H1 (cell line): ENCODE results near the gene MYO7B. TPM values are rescaled to one million over a fixed set of nuclear protein-coding genes. Genes with fewer than 3 reads are reported as not detected.

Experiments
- CTCF ChIA-PET: fragments of 300-600 bp; sonication (Branson Sonifier 250); formaldehyde crosslinking; loops from one replicate; lab custom pipeline; 2021; ENCODE audit not compliant: partially characterized antibody; lab: Charles Lee
- POLR2A ChIA-PET: fragments of 300-600 bp; sonication (Branson Sonifier 250); formaldehyde crosslinking; loops from one replicate; lab custom pipeline; 2021; ENCODE audit warnings: inconsistent platforms; ENCODE audit not compliant: partially characterized antibody; lab: Charles Lee
- DNase-seq, 2 experiments: peaks; one replicate each; pipeline versions ENCODE4 v3.0.0 to v3.0.0-alpha.2; 2010 to 2022; ENCODE audit warnings: low spot score in 2 of 2, low read depth in 1 of 2, mixed read lengths in 1 of 2
- FAIRE-seq: peaks from 2 replicates; lab custom pipeline; 2011; peaks lifted over from hg19 to GRCh38; lab: Jason Lieb, UNC
- H2AFZ ChIP-seq: 2 replicates; pipeline ENCODE4 v1.8.1; 2012; ENCODE audit warnings: low read length, inconsistent platforms
- H2AK5ac ChIP-seq: 2 replicates; pipeline ENCODE4 v1.6.1; 2013; ENCODE audit warnings: low read depth, low read length
- H2BK120ac ChIP-seq: replicated peaks from 2 replicates; pipeline ENCODE3; 2013; ENCODE audit warnings: low read depth, low read length, inconsistent platforms
- H2BK12ac ChIP-seq: 2 replicates; pipeline ENCODE4 v1.6.1; 2013; ENCODE audit warnings: low read depth, low read length
- H2BK15ac ChIP-seq: 2 replicates; pipeline ENCODE4 v1.6.1; 2013; ENCODE audit warnings: low read length
- H2BK20ac ChIP-seq: 2 replicates; pipeline ENCODE4 v1.6.1; 2013; ENCODE audit warnings: low read length
- H2BK5ac ChIP-seq: 2 replicates; pipeline ENCODE4 v1.6.1; 2013; ENCODE audit warnings: low read depth, low read length
- H3K14ac ChIP-seq: 2 replicates; pipeline ENCODE4 v1.6.1; 2013; ENCODE audit warnings: inconsistent platforms; ENCODE audit not compliant: insufficient read length
- H3K18ac ChIP-seq: 2 replicates; pipeline ENCODE4 v1.6.1; 2013; ENCODE audit warnings: low read length; ENCODE audit errors: extremely low read depth
- H3K23ac ChIP-seq: 2 replicates; pipeline ENCODE4 v1.6.1; 2013; ENCODE audit warnings: inconsistent platforms; ENCODE audit not compliant: insufficient read length
- H3K23me2 ChIP-seq: 2 replicates; pipeline ENCODE4 v1.6.1; 2013; ENCODE audit warnings: low read depth, low read length
- H3K27ac ChIP-seq: 2 replicates; pipeline ENCODE4 v1.6.1; 2011; ENCODE audit warnings: low read depth, low read length, inconsistent platforms
- H3K27me3 ChIP-seq, 4 experiments: replicated peaks in 1 of 4; 1 replicate in 1 of 4; 2 replicates in 3 of 4; pipeline versions ENCODE4 v1.6.1 to v1.8.1; 2011 to 2013; ENCODE audit warnings: low read length in 3 of 4, mild to moderate bottlenecking in 3 of 4, inconsistent platforms in 2 of 4, mixed read lengths in 2 of 4, moderate library complexity in 1 of 4; ENCODE audit not compliant: control insufficient read depth in 3 of 4, insufficient read depth in 3 of 4; ENCODE audit errors: extremely low read depth in 1 of 4
- H3K36me3 ChIP-seq, 4 experiments: 2 replicates each; pipeline versions ENCODE4 v1.6.1 to v1.8.1; 2011 to 2013; ENCODE audit warnings: mild to moderate bottlenecking in 4 of 4, low read length in 3 of 4, moderate library complexity in 2 of 4, control low read depth in 1 of 4, inconsistent platforms in 1 of 4; ENCODE audit not compliant: insufficient read depth in 4 of 4, control insufficient read depth in 2 of 4
- H3K4ac ChIP-seq: replicated peaks from 2 replicates; pipeline ENCODE3; 2013; ENCODE audit warnings: low read length, low read depth, mixed read lengths, inconsistent platforms; ENCODE audit not compliant: insufficient read length
- H3K4me1 ChIP-seq, 4 experiments: replicated peaks in 1 of 4; 1 replicate in 1 of 4; 2 replicates in 3 of 4; pipeline versions ENCODE4 v1.6.1 to v1.8.1; 2011 to 2013; ENCODE audit warnings: low read length in 3 of 4, inconsistent platforms in 2 of 4, mixed read lengths in 1 of 4; ENCODE audit not compliant: insufficient read depth in 4 of 4, control insufficient read depth in 3 of 4
- H3K4me2 ChIP-seq, 2 experiments: 2 replicates each; pipeline versions ENCODE4 v1.6.1 to v1.8.1; 2011 to 2013; ENCODE audit warnings: low read depth in 2 of 2, low read length in 2 of 2, control low read depth in 1 of 2, inconsistent platforms in 1 of 2, mild to moderate bottlenecking in 1 of 2; ENCODE audit not compliant: insufficient read depth in 1 of 2
- H3K4me3 ChIP-seq, 4 experiments: fragments of 200-600, 300-600 bp in 1 of 4; sonication (generic), shearing (Covaris generic), sonication (Bioruptor Twin) in 1 of 4; 2 replicates each; pipeline versions ENCODE4 v1.5.1 to v1.8.1; 2011 to 2016; ENCODE audit warnings: low read length in 4 of 4, low read depth in 3 of 4, control low read depth in 2 of 4, inconsistent platforms in 2 of 4, mild to moderate bottlenecking in 2 of 4, mixed read lengths in 1 of 4, moderate library complexity in 1 of 4; ENCODE audit not compliant: insufficient read depth in 2 of 4; ENCODE audit errors: extremely low read depth in 1 of 4
- H3K56ac ChIP-seq: replicated peaks from 2 replicates; pipeline ENCODE3; 2013; ENCODE audit warnings: low read depth, mild to moderate bottlenecking, mixed read lengths, low read length, inconsistent platforms; ENCODE audit not compliant: insufficient read length
- H3K79me1 ChIP-seq: 2 replicates; pipeline ENCODE4 v1.6.1; 2013; ENCODE audit warnings: low read depth, low read length, control low read depth
- H3K79me2 ChIP-seq, 2 experiments: 2 replicates each; pipeline versions ENCODE4 v1.6.1 to v1.8.1; 2012 to 2013; ENCODE audit warnings: low read length in 2 of 2, mild to moderate bottlenecking in 2 of 2, inconsistent platforms in 1 of 2; ENCODE audit not compliant: insufficient read depth in 2 of 2, control insufficient read depth in 1 of 2
- H3K9ac ChIP-seq, 4 experiments: replicated peaks in 1 of 4; 1 replicate in 1 of 4; 2 replicates in 3 of 4; pipeline versions ENCODE4 v1.6.1 to v1.8.1; 2011 to 2013; ENCODE audit warnings: low read depth in 3 of 4, low read length in 3 of 4, control low read depth in 2 of 4, mild to moderate bottlenecking in 2 of 4, moderate library complexity in 2 of 4, inconsistent platforms in 1 of 4; ENCODE audit errors: extremely low read depth in 1 of 4
- H3K9me3 ChIP-seq, 2 experiments: 2 replicates each; pipeline versions ENCODE4 v1.6.1 to v1.8.1; 2012 to 2013; ENCODE audit warnings: mild to moderate bottlenecking in 2 of 2, moderate library complexity in 2 of 2, control low read depth in 1 of 2, inconsistent platforms in 1 of 2, low read depth in 1 of 2, low read length in 1 of 2, mixed read lengths in 1 of 2; ENCODE audit not compliant: insufficient read depth in 2 of 2
- H4K20me1 ChIP-seq, 2 experiments: replicated peaks in 1 of 2; 2 replicates each; pipeline versions ENCODE3 to v1.8.1; 2011 to 2013; ENCODE audit warnings: inconsistent platforms in 2 of 2, low read length in 2 of 2, mild to moderate bottlenecking in 1 of 2; ENCODE audit not compliant: insufficient read depth in 2 of 2, control insufficient read depth in 1 of 2
- H4K5ac ChIP-seq: 2 replicates; pipeline ENCODE4 v1.6.1; 2013; ENCODE audit warnings: low read length, low read depth, mixed read lengths, inconsistent platforms; ENCODE audit not compliant: insufficient read length
- H4K8ac ChIP-seq: 2 replicates; pipeline ENCODE4 v1.8.0; 2013; ENCODE audit warnings: mild to moderate bottlenecking, moderate library complexity, low read length, inconsistent platforms; ENCODE audit not compliant: insufficient read depth; ENCODE audit errors: extremely low read depth
- H4K91ac ChIP-seq: replicated peaks from 2 replicates; pipeline ENCODE3; 2013; ENCODE audit warnings: low read length, mixed read lengths, inconsistent platforms; ENCODE audit not compliant: insufficient read length
- CEBPB ChIP-seq: IDR thresholded peaks from 2 replicates; pipeline ENCODE4 v1.6.1; 2012; ENCODE audit warnings: low read depth, low read length
- WGBS, 2 experiments: shearing (Covaris generic) in 1 of 2; methylation state at CpG; one replicate each; pipeline versions ENCODE4 v1.1.6 to v1.1.7; 2013 to 2015; ENCODE audit warnings: low lambda C conversion rate in 2 of 2, mixed read lengths in 2 of 2, inconsistent platforms in 1 of 2, low coverage in 1 of 2, missing lambda C conversion rate in 1 of 2; ENCODE audit not compliant: insufficient replicate concordance in 2 of 2, insufficient coverage in 1 of 2, insufficient read length in 1 of 2; ENCODE audit errors: extremely low coverage in 1 of 2, missing lambda C conversion rate in 1 of 2; 5-methylcytosine and 5-hydroxymethylcytosine counted together
- polyA plus RNA-seq, 7 experiments: library from polyadenylated mRNA; depleted of rRNA in 3 of 7; stranded (reverse) in 5 of 7; unstranded in 2 of 7; fragments of >200 nt in 5 of 7; fragments of 200-250 nt in 2 of 7; gene quantifications; 1 replicate in 5 of 7; 2 replicates in 1 of 7; 4 replicates in 1 of 7; pipeline versions ENCODE4 v1.2.1 to v1.2.3, GENCODE V29; 2011 to 2013; ENCODE audit warnings: missing spikeins in 2 of 7, mixed read lengths in 2 of 7
- total RNA-seq: library from RNA; stranded (reverse); fragmentation: NEBNext Ultra II Directional; extraction: Animal tissue kit (Norgen Biotek cat#: 25700); gene quantifications from 2 replicates; pipeline ENCODE4 v1.2.1, GENCODE V29; 2021

MYO7B gene
- total and polyA plus RNA-seq, 2 of the 8 experiments (the other 6 are each of a cell fraction or from before 2014, with no cell fraction given): not detected

- no peaks in the 10 kb centered on the region for H3K27me3 ChIP-seq
- H2BK12ac ChIP-seq: no peak overlapping the region
- H2BK120ac ChIP-seq: no peak overlapping the region
- H3K27ac ChIP-seq: no peak overlapping the region
- H3K36me3 ChIP-seq: no peaks in the 10 kb centered on the region
- ChIA-PET CTCF (interaction anchor here (6.4 kb wide), 1 partner anchor 14 kb away, joined by 50 read pairs; no protein-coding TSS in a partner anchor), POLR2A (no interaction called here)
- DNase-seq: no peak
- H3K4me2 ChIP-seq: no peak overlapping the region
- H4K8ac ChIP-seq: no peak overlapping the region
- H3K9ac ChIP-seq: no peak overlapping the region
- H3K4me1 ChIP-seq: no peaks in the 10 kb centered on the region
- no peaks in the 10 kb centered on the region for H4K20me1 ChIP-seq
- no peak overlapping the region for H2BK15ac ChIP-seq
- no peaks in the 10 kb centered on the region for H3K79me2 ChIP-seq
- no peak overlapping the region for H2BK5ac ChIP-seq
- no peak overlapping the region for H3K18ac ChIP-seq
- no peak overlapping the region for H3K4me3 ChIP-seq
- 84% methylated on average over 2 of the region's 2 CpGs; no CpG with 5 or more reads in 1 of the 2 experiments for WGBS, 2 experiments
- no peak overlapping the region for H3K14ac ChIP-seq
- no peak overlapping the region for H2AK5ac ChIP-seq
- no peak overlapping the region for H2BK20ac ChIP-seq
- no peaks in the 10 kb centered on the region for H3K23me2 ChIP-seq
- H4K5ac ChIP-seq: no peak overlapping the region
- H2AFZ ChIP-seq: no peak overlapping the region
- no peak overlapping the region for H3K23ac ChIP-seq
- no peak overlapping the region for H3K56ac ChIP-seq
- no peaks in the 10 kb centered on the region for H3K79me1 ChIP-seq
- H4K91ac ChIP-seq: no peak overlapping the region
- H3K9me3 ChIP-seq: no peaks in the 10 kb centered on the region
- no peak overlapping the region for H3K4ac ChIP-seq
- FAIRE-seq: no peak
- no peak for TF ChIP-seq CEBPB
Measured at GRCh38 chr2:127625572-127625951, 90.1 kb downstream of the MYO7B start.
